Gastrocnemius medialis (tissue), 4 donors: ENCODE measurements around the gene RAB43.
"Not testable (repeated sequence)": the region's sequence is repeated elsewhere in the genome, so short reads cannot be mapped to it uniquely, and the experiment has no call there.

Experiments
- POLR2A ChIP-seq, 2 donors: fragments of 450-650 bp; IDR thresholded peaks; one replicate each; pipeline ENCODE4 v1.6.1; 2017; ENCODE audit warnings: antibody characterized with exemption in 2 of 2, mild to moderate bottlenecking in 2 of 2, moderate library complexity in 2 of 2
- TF ChIP-seq, protein P1 (sequence below), 5 experiments: fragments of 450-650 bp in 3 of 5; fragments of 200-600 bp in 2 of 5; sonication (generic) in 2 of 5; IDR thresholded peaks in 4 of 5; conservative IDR thresholded peaks in 1 of 5; 1 replicate in 4 of 5; 2 replicates in 1 of 5; pipeline ENCODE4 v1.5.1; 2016 to 2019; ENCODE audit warnings: antibody characterized with exemption in 5 of 5, mild to moderate bottlenecking in 3 of 5, moderate library complexity in 3 of 5

DNA sequence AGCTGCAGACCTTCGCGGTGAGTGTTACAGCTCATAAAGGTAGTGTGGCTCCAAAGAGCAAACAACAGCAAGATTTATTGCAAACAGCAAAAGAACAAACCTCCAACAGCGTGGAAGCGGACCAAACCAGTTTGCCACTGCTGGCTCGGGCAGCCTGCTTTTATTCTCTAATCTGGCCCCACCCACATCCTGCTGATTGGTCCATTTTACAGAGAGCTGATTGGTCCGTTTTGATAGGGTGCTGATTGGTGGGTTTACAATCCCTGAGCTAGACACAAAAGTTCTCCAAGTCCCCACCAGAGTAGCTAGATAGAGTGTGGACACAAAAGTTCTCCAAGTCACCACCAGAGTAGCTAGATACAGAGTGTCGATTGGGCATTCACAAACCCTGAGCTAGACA is 53.9 kb downstream of the RAB43 start:
- TF ChIP-seq, protein P1, sequence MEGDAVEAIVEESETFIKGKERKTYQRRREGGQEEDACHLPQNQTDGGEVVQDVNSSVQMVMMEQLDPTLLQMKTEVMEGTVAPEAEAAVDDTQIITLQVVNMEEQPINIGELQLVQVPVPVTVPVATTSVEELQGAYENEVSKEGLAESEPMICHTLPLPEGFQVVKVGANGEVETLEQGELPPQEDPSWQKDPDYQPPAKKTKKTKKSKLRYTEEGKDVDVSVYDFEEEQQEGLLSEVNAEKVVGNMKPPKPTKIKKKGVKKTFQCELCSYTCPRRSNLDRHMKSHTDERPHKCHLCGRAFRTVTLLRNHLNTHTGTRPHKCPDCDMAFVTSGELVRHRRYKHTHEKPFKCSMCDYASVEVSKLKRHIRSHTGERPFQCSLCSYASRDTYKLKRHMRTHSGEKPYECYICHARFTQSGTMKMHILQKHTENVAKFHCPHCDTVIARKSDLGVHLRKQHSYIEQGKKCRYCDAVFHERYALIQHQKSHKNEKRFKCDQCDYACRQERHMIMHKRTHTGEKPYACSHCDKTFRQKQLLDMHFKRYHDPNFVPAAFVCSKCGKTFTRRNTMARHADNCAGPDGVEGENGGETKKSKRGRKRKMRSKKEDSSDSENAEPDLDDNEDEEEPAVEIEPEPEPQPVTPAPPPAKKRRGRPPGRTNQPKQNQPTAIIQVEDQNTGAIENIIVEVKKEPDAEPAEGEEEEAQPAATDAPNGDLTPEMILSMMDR (IDR thresholded peaks at IDR 0.05 in 4 of 5, conservative IDR thresholded peaks at IDR 0.05 in 1 of 5): not testable (repeated sequence)
- TF ChIP-seq POLR2A (IDR thresholded peaks at IDR 0.05): not testable (repeated sequence)
